K562 (cell line): ENCODE data around the gene SLC22A23. TPM values are rescaled to one million over a fixed set of nuclear protein-coding genes. Genes with fewer than 3 reads are reported as not detected.

ENCODE experiments used
- EP300 ChIP-seq: IDR thresholded peaks from 2 replicates; pipeline ENCODE4 v1.6.1; 2012; ENCODE audit warnings: low read length, improper control_type of control experiment
- ESRRB ChIP-seq: fragments of 250-450 bp; sonication (Bioruptor Pico); IDR thresholded peaks from 2 replicates; pipeline ENCODE4 v1.5.0; 2020; ENCODE audit warnings: mild to moderate bottlenecking, moderate library complexity, borderline replicate concordance
- HDAC1 ChIP-seq, 2 experiments: fragments of 450-650 bp; IDR thresholded peaks; 2 replicates each; pipeline ENCODE4 v1.6.1; 2016 to 2017; ENCODE audit warnings: inconsistent platforms in 1 of 2, mild to moderate bottlenecking in 1 of 2, moderate library complexity in 1 of 2
- MCM2 ChIP-seq: fragments of 450-650 bp; IDR thresholded peaks from 2 replicates; pipeline ENCODE4 v1.6.1; 2017; ENCODE audit warnings: low read depth, mild to moderate bottlenecking
- NEUROD1 ChIP-seq: fragments of 150-350 bp; IDR thresholded peaks from 2 replicates; pipeline ENCODE4 v1.6.1; 2014; ENCODE audit warnings: borderline replicate concordance, low read length, low read depth; ENCODE audit not compliant: partially characterized antibody
- NFRKB ChIP-seq: fragments of 450-650 bp; IDR thresholded peaks from 2 replicates; pipeline ENCODE4 v1.6.1; 2016; ENCODE audit warnings: low read depth
- POLR2G ChIP-seq: fragments of 200-400 bp; formaldehyde crosslinking; IDR thresholded peaks from 2 replicates; pipeline ENCODE4 v1.6.1; 2017; ENCODE audit warnings: low read depth, mild to moderate bottlenecking, antibody characterized with exemption, low read length, moderate library complexity
- RAD21 ChIP-seq, 2 experiments: fragments of 250-450 bp in 1 of 2; fragments of 450-650 bp in 1 of 2; sonication (Bioruptor Pico) in 1 of 2; formaldehyde crosslinking in 1 of 2; IDR thresholded peaks in 1 of 2; conservative IDR thresholded peaks in 1 of 2; 2 replicates each; pipeline versions ENCODE4 v1.4.0 to v1.8.0; 2020 to 2022; ENCODE audit warnings: mild to moderate bottlenecking in 2 of 2, moderate library complexity in 1 of 2
- RBFOX2 ChIP-seq: fragments of 200-400 bp; formaldehyde crosslinking; IDR thresholded peaks from 2 replicates; pipeline ENCODE4 v1.6.1; 2017; ENCODE audit warnings: low read depth, mild to moderate bottlenecking, low read length, moderate library complexity
- SIN3A ChIP-seq, 2 experiments: fragments of 150-350 bp in 1 of 2; IDR thresholded peaks; 2 replicates each; pipeline ENCODE4 v1.6.1; 2011 to 2016; ENCODE audit warnings: borderline replicate concordance in 2 of 2, low read depth in 2 of 2, low read length in 2 of 2, mild to moderate bottlenecking in 2 of 2, moderate library complexity in 2 of 2; ENCODE audit not compliant: control insufficient read depth in 1 of 2
- SMARCE1 ChIP-seq: fragments of 450-650 bp; IDR thresholded peaks from 2 replicates; pipeline ENCODE4 v1.7.1; 2016; ENCODE audit warnings: mild to moderate bottlenecking
- SOX6 ChIP-seq: fragments of 450-650 bp; IDR thresholded peaks from 2 replicates; pipeline ENCODE4 v1.6.1; 2014; ENCODE audit warnings: mild to moderate bottlenecking
- ZBTB2 ChIP-seq: fragments of 450-650 bp; IDR thresholded peaks from 2 replicates; pipeline ENCODE4 v1.6.1; 2016; ENCODE audit warnings: antibody characterized with exemption
- ZNF165 ChIP-seq: fragments of 250-450 bp; sonication (Bioruptor Pico); IDR thresholded peaks from 2 replicates; pipeline ENCODE4 v1.4.0; 2020; ENCODE audit warnings: borderline replicate concordance
- ZNF263 ChIP-seq: sonication (generic); formaldehyde crosslinking; IDR thresholded peaks from 2 replicates; pipeline ENCODE4 v1.8.0; 2022; ENCODE audit warnings: mild to moderate bottlenecking, missing genetic modification reagents, borderline replicate concordance
- ZNF561 ChIP-seq: fragments of 450-650 bp; formaldehyde crosslinking; conservative IDR thresholded peaks from 2 replicates; pipeline ENCODE4 v1.4.0; 2020; ENCODE audit warnings: mild to moderate bottlenecking, moderate library complexity
- ZNF695 ChIP-seq: fragments of 450-650 bp; formaldehyde crosslinking; IDR thresholded peaks from 2 replicates; pipeline ENCODE4 v1.4.0; 2020; ENCODE audit warnings: mild to moderate bottlenecking, moderate library complexity
- ZNF766 ChIP-seq: fragments of 200-800 bp; sonication (Bioruptor generic); conservative IDR thresholded peaks from 2 replicates; pipeline ENCODE4 v1.6.1; 2016; ENCODE audit warnings: missing genetic modification characterization, missing compliant biosample characterization
- polyA plus RNA-seq, 8 experiments: library from polyadenylated mRNA; depleted of rRNA in 4 of 8; stranded (reverse) in 5 of 8; unstranded in 3 of 8; fragments of >200 nt; fragmentation: Nextera tagmentation in 2 of 8; fragmentation: Illumina TruSeq in 1 of 8; extraction: Ambion mirVana in 2 of 8; extraction: Trizol in 1 of 8; gene quantifications; 2 replicates each; pipeline versions ENCODE4 v1.2.1 to v1.2.3, GENCODE V29; 2011 to 2014; ENCODE audit warnings: inconsistent platforms in 1 of 8, missing spikeins in 1 of 8
- total RNA-seq, 7 experiments: library from RNA; depleted of rRNA in 6 of 7; stranded (reverse); fragments of >200 nt in 6 of 7; fragmentation: Illumina TruSeq in 2 of 7; extraction: Trizol in 2 of 7; gene quantifications; 2 replicates each; pipeline versions ENCODE4 v1.2.1 to v1.2.3, GENCODE V29; 2011 to 2021; ENCODE audit warnings: low replicate concordance in 1 of 7
- TF ChIP-seq, protein P1 (sequence below): fragments of 250-450 bp; sonication (Bioruptor Pico); IDR thresholded peaks from 2 replicates; pipeline ENCODE4 v1.5.0; 2022; ENCODE audit warnings: mild to moderate bottlenecking
- TF ChIP-seq, protein P2 (sequence below): sonication (generic); formaldehyde crosslinking; IDR thresholded peaks from 2 replicates; pipeline ENCODE4 v1.8.0; 2022; ENCODE audit warnings: mild to moderate bottlenecking, missing genetic modification reagents
- TF ChIP-seq, protein P3 (sequence below), 2 experiments: fragments of 250-450 bp in 1 of 2; fragments of 450-650 bp in 1 of 2; sonication (Bioruptor Pico) in 1 of 2; IDR thresholded peaks; 2 replicates each; pipeline versions ENCODE4 v1.6.1 to v1.8.0; 2016 to 2021; ENCODE audit warnings: mild to moderate bottlenecking in 2 of 2, moderate library complexity in 2 of 2, missing compliant biosample characterization in 1 of 2, missing genetic modification characterization in 1 of 2
- TF ChIP-seq, protein P4 (sequence below): sonication (generic); formaldehyde crosslinking; IDR thresholded peaks from 2 replicates; pipeline ENCODE4 v1.8.0; 2022; ENCODE audit warnings: mild to moderate bottlenecking, missing genetic modification reagents

Gene SLC22A23
- total and polyA plus RNA-seq, 9 of the 15 experiments (the other 6 are each of a cell fraction or from before 2014, with no cell fraction given), result 0.30 to 8.7 (median 2.5) TPM

DNA sequence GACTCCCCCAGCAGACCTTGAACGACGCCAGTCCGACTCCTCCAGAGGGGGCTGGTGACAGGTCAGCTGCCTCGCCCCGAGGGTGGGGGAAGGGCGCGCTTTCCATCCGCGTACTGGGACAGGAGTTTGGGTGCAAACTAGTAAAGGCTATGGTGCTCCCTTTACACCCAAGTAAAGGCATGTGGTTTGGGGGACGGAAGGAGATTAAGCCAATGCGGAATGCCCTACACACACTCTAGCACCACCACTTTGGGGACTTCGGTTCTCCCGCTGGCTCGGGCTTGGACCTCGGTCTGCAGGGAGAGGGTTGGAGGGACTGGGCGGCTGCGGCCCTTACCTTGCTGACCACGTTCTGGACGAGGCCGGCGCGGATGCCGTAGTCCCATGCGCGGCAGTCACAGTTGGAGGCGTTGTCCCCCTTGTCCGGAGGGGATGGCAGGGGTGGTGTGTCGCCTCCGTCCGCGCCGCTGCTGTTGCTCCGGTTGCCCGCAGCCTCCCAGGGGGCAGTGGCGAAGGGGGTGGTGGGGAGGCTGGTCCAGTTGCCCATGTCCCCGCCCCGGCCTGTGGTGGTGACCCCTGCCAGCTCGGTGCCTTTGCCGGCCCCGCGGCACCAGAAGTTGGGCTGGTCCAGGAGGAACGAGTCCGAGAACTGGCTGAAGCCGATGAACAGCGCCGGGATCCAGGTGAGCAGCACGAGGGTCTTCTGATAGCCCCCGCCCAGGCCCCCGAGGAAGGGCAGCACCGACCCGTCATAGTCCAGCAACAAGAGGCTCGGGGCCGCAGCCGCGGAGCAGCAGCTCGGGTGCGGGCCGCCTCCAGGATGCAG is 1.1 kb downstream of the SLC22A23 start (continued):
- TF ChIP-seq ESRRB (no peak), RAD21 (CRISPR knock-in tag; conservative IDR thresholded peaks at IDR 0.05 in 1 of 2, IDR thresholded peaks at IDR 0.05 in 1 of 2) (no peak), MCM2 (no peak), SOX6 (no peak), NFRKB (no peak), SMARCE1 (no peak), ZBTB2 (no peak), ZNF561 (no peak), SIN3A (IDR thresholded peaks at IDR 0.05; ENCODE audit: borderline replicate concordance in 2 of 2, control insufficient read depth in 1 of 2, low read depth in 2 of 2, low read length in 2 of 2) (no peak), ZNF766 (CRISPR knock-in tag) (no peak), ZNF695 (CRISPR knock-in tag) (no peak), HDAC1 (IDR thresholded peaks at IDR 0.05) (no peak), EP300 (no peak), ZNF165 (CRISPR knock-in tag) (no peak), ZNF263 (CRISPR knock-in tag) (peak; percentile 95), RBFOX2 (peak; percentile 60), POLR2G (no peak), NEUROD1 (no peak)
- TF ChIP-seq, protein P1, sequence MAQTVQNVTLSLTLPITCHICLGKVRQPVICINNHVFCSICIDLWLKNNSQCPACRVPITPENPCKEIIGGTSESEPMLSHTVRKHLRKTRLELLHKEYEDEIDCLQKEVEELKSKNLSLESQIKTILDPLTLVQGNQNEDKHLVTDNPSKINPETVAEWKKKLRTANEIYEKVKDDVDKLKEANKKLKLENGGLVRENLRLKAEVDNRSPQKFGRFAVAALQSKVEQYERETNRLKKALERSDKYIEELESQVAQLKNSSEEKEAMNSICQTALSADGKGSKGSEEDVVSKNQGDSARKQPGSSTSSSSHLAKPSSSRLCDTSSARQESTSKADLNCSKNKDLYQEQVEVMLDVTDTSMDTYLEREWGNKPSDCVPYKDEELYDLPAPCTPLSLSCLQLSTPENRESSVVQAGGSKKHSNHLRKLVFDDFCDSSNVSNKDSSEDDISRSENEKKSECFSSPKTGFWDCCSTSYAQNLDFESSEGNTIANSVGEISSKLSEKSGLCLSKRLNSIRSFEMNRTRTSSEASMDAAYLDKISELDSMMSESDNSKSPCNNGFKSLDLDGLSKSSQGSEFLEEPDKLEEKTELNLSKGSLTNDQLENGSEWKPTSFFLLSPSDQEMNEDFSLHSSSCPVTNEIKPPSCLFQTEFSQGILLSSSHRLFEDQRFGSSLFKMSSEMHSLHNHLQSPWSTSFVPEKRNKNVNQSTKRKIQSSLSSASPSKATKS (CRISPR knock-in tag), result no peak
- TF ChIP-seq, protein P2, sequence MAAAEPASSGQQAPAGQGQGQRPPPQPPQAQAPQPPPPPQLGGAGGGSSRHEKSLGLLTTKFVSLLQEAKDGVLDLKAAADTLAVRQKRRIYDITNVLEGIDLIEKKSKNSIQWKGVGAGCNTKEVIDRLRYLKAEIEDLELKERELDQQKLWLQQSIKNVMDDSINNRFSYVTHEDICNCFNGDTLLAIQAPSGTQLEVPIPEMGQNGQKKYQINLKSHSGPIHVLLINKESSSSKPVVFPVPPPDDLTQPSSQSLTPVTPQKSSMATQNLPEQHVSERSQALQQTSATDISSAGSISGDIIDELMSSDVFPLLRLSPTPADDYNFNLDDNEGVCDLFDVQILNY (CRISPR knock-in tag), result no peak
- TF ChIP-seq, protein P3, sequence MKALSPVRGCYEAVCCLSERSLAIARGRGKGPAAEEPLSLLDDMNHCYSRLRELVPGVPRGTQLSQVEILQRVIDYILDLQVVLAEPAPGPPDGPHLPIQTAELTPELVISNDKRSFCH (CRISPR knock-in tag; IDR thresholded peaks at IDR 0.05), result no peak
- TF ChIP-seq, protein P3 (tag; IDR thresholded peaks at IDR 0.05), result 0 out of 2 replicates have a peak, but pooled peaks have one; percentile 42
- TF ChIP-seq, protein P4, sequence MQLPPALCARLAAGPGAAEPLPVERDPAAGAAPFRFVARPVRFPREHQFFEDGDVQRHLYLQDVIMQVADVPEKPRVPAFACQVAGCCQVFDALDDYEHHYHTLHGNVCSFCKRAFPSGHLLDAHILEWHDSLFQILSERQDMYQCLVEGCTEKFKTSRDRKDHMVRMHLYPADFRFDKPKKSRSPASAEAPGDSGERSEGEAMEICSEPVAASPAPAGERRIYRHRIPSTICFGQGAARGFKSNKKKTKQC (CRISPR knock-in tag), result peak; percentile 58; the same call in 1 of the 2 replicates
